Transverse colon (tissue), 4 donors: ENCODE results near the gene CBFA2T2. TPM values are rescaled to one million over a fixed set of nuclear protein-coding genes. Genes with fewer than 3 reads are reported as not detected.
"Not testable (repeated sequence)": the region's sequence is repeated elsewhere in the genome, so short reads cannot be mapped to it uniquely, and the experiment has no call there.

Source experiments
- DNase-seq: peaks from one replicate; pipeline ENCODE4 v3.0.0-alpha.2; 2019
- H3K27ac ChIP-seq, 4 donors: fragments of 200-600 bp; sonication (generic); 2 replicates each; pipeline ENCODE4 v1.5.1; 2016 to 2018; ENCODE audit warnings: inconsistent platforms in 4 of 4
- H3K27me3 ChIP-seq: fragments of 200-600 bp; sonication (generic); 2 replicates; pipeline ENCODE4 v1.5.1; 2017; ENCODE audit warnings: inconsistent platforms
- H3K36me3 ChIP-seq, 4 donors: fragments of 200-600 bp; sonication (generic); 2 replicates each; pipeline ENCODE4 v1.5.1; 2017 to 2019; ENCODE audit warnings: inconsistent platforms in 4 of 4
- H3K4me1 ChIP-seq, 4 donors: fragments of 200-600 bp; sonication (generic); 2 replicates each; pipeline ENCODE4 v1.5.1; 2017 to 2020; ENCODE audit warnings: inconsistent platforms in 4 of 4
- H3K4me3 ChIP-seq, 4 donors: fragments of 200-600 bp; sonication (generic); 1 replicate in 1 of 4; 2 replicates in 3 of 4; pipeline versions ENCODE4 v1.5.1 to v1.6.1; 2017 to 2019; ENCODE audit warnings: inconsistent platforms in 4 of 4
- H3K9me3 ChIP-seq, 2 donors: fragments of 200-600 bp; sonication (generic); 2 replicates each; pipeline ENCODE4 v1.5.1; 2017 to 2019; ENCODE audit warnings: inconsistent platforms in 2 of 2
- CTCF ChIP-seq, 5 experiments: fragments of 200-600 bp in 3 of 5; fragments of 450-650 bp in 2 of 5; sonication (generic) in 3 of 5; IDR thresholded peaks; 1 replicate in 2 of 5; 2 replicates in 3 of 5; pipeline ENCODE4 v1.5.1; 2016 to 2017; ENCODE audit warnings: antibody characterized with exemption in 5 of 5, inconsistent platforms in 3 of 5, mild to moderate bottlenecking in 2 of 5, moderate library complexity in 1 of 5
- EP300 ChIP-seq: sonication (generic); formaldehyde crosslinking; IDR thresholded peaks from one replicate; pipeline ENCODE4 v1.6.1; 2017; ENCODE audit warnings: antibody characterized with exemption, low read depth
- POLR2A ChIP-seq: fragments of 450-650 bp; IDR thresholded peaks from one replicate; pipeline ENCODE4 v1.6.1; 2016; ENCODE audit warnings: antibody characterized with exemption, mild to moderate bottlenecking, moderate library complexity
- POLR2AphosphoS5 ChIP-seq, 3 donors: sonication (generic); formaldehyde crosslinking; IDR thresholded peaks; one replicate each; pipeline ENCODE4 v1.6.1; 2016; ENCODE audit warnings: antibody characterized with exemption in 3 of 3
- WGBS, 2 donors: methylation state at CpG; one replicate each; pipeline ENCODE4 v1.1.5; 2018; ENCODE audit warnings: low coverage in 1 of 2; 5-methylcytosine and 5-hydroxymethylcytosine counted together
- in situ Hi-C, 4 donors: fragments of 200-750 bp; cut with MboI; loops; one replicate each; pipeline versions ENCODE4 v1.15.0 to v1.15.1; 2017; ENCODE audit warnings: low sequenced_read_pairs in 3 of 4, low pct_ligation_motif_present in 1 of 4, low pct_unique_long_range_greater_than_20kb in 1 of 4
- intact Hi-C: fragments of 100-400 bp; cut with DNase I; formaldehyde crosslinking; loops from one replicate; pipeline ENCODE4 v1.15.1; 2023; ENCODE audit warnings: low total_unique reads
- total RNA-seq, 4 donors: library from RNA; depleted of rRNA; stranded (reverse); fragments of >200 nt; gene quantifications; one replicate each; pipeline ENCODE4 v1.1.0, GENCODE V29; 2016

CBFA2T2 gene
- total RNA-seq, 4 donors from 2014 or later = 35.8 to 62.3 (median 46.6) TPM

DNA sequence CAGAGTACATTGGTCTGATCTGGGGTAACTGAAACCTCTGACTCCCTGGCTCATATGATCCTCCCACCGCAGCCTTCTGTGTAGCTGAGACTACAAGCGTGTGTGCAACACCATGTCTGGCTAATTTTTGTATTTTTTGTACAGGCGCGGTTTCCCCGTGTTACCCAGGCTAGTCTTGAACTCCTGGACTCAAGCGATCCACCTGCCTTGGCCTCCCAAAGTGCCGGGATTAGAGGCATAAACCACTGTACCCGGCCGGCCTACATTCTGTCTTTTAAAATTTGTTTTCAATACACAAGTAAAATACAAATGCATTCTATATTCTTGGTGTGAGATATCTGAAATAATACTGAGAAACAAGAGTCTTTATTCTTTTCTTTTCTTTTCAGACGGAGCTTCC lies 1.7 kb upstream of the CBFA2T2 start:
- H3K4me1 ChIP-seq = peaks cover 0 to 33% (median 21%) of the 10 kb centered on the region in 4 donors
- no peak for DNase-seq
- in situ Hi-C loops (no loop called here), intact Hi-C loops (no loop called here)
- no peak overlapping the region for H3K27ac ChIP-seq
- no peaks in the 10 kb centered on the region for H3K9me3 ChIP-seq
- no peak overlapping the region for H3K4me3 ChIP-seq
- no peak for TF ChIP-seq POLR2AphosphoS5 (IDR thresholded peaks at IDR 0.05)
- TF ChIP-seq POLR2A = no peak
- no peak for TF ChIP-seq CTCF (IDR thresholded peaks at IDR 0.05)
- no peak for TF ChIP-seq EP300
- H3K27me3 ChIP-seq = no peaks in the 10 kb centered on the region
- 93 to 97% methylated on average over 10 of the region's 10 CpGs for WGBS, 2 donors
- H3K36me3 ChIP-seq = no peaks in the 10 kb centered on the region

DNA sequence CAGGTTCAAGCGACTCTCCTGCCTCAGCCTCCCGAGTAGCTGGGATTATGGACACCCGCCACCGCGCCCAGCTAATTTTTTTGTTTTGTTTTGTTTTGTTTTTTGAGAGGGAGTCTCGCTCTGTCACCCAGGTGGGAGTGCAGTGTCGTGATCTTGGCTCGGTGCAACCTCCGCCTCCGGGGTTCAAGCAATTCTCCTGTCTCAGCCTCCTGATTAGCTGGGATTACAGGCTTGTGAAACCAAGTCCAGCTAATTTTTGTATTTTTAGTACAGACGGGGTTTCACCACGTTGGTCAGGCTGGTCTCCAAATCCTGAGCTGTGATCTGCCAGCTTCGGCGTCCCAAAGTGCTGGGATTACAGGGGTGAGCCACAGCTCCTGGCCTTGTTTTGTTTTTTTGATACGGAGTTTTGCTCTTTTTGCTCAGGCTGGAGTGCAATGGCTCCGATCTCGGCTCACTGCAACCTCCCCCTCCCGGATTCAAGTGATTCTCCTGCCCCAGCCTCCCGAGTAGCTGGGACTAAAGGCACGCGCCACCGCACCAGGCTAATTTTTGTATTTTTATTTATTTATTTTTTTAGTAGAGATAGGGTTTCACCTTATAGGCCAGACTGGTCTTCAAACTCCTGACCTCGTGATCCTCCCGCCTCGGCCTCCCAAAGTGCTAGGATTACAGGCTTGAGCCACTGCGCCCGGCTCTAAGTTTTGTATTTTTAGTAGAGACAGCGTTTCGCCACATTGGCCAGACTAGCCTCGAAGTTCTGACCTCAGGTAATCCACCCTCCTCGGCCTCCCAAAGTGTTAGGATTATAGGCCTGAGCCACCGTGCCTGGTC lies 1.0 kb upstream of the CBFA2T2 start:
- DNase-seq, H3K36me3 ChIP-seq, in situ Hi-C loops, H3K9me3 ChIP-seq, intact Hi-C loops, H3K27me3 ChIP-seq: not testable (repeated sequence)
- H3K4me3 ChIP-seq = peak overlapping the region in 3 of 4 donors; percentile 31 to 50 (median 37)
- H3K27ac ChIP-seq = peak overlapping the region; percentile 90 to 99 (median 99)
- H3K4me1 ChIP-seq = peaks cover 0 to 34% (median 21%) of the 10 kb centered on the region in 4 donors
- 89 to 93% methylated on average over 26 to 32 of the region's 32 CpGs for WGBS, 2 donors

- Histone ChIP-seq H3K4me1 (peaks cover 0 to 34% (median 21%) of the 10 kb centered on the region in 4 donors), H3K4me3 (peak overlapping the region; percentile 13 to 82 (median 44)), H3K27ac (peak overlapping the region; percentile 90 to 99 (median 99)), H3K9me3 (no peaks in the 10 kb centered on the region), H3K36me3 (no peaks in the 10 kb centered on the region), H3K27me3 (no peaks in the 10 kb centered on the region)
- intact Hi-C loops = no loop called here
- in situ Hi-C loops = no loop called here
- TF ChIP-seq CTCF (IDR thresholded peaks at IDR 0.05) (no peak), POLR2AphosphoS5 (IDR thresholded peaks at IDR 0.05) (peak; percentile 97 to 98 (median 98)), EP300 (peak; percentile 38), POLR2A (peak; percentile 97)
- 3% methylated on average over 28 of the region's 36 CpGs; no CpG with 5 or more reads in 1 of the 2 donors for WGBS, 2 donors
- DNase-seq = peak; percentile 100
Measured at GRCh38 chr20:33489495-33490022, 337 bp upstream of the CBFA2T2 start.

DNA sequence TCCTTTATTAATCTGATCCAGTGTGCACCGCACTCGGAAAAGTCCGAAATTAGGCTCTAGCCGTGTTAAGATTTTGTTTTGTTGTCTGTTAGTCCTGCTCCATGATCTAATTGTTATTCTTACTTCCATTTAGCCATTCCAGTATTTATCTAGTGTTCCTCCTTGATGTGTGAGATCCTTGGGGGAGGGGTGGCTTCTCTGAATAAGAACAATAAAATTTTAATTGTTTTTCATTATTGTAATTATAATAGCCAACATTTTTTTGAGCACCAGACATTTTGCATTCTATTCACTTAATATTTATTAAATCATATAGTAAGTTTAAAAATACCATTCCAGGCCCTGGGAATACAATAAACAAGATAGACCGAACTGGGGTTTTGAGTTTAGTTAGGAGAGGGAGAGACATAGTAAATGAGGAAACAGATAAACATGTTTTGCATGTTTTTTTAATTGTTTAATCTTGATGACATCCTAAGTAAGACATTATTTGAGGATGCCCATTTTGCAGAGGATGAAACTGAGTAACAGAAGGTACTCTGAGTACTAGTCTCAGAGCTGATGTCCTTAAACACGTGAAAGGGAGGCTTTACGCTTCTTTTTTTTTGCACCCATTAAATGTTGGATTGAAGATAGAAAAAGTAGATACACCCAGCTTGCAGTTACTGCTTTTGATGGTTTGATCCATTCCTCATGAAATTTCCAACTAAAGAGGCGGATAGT lies 1.2 kb downstream of the CBFA2T2 start:
- intact Hi-C loops = no loop called here
- WGBS, 2 donors = 39 to 49% methylated on average over 8 of the region's 8 CpGs

More for the DNA sequence above, 1.2 kb downstream of the CBFA2T2 start:
- peak overlapping the region; percentile 93 to 99 (median 99) for H3K27ac ChIP-seq
- in situ Hi-C loops = no loop called here
- no peaks in the 10 kb centered on the region for H3K9me3 ChIP-seq
- TF ChIP-seq EP300 (no peak), POLR2A (no peak)
- peak overlapping the region; percentile 58 to 83 (median 77) for H3K4me3 ChIP-seq
- peaks cover 0 to 40% (median 21%) of the 10 kb centered on the region in 4 donors for H3K4me1 ChIP-seq
- H3K27me3 ChIP-seq = no peaks in the 10 kb centered on the region
- no peak for DNase-seq
- no peaks in the 10 kb centered on the region for H3K36me3 ChIP-seq
